PC-9 (cell line): ENCODE data around the gene OR2M2.

Experiments
- EZH2 ChIP-seq: fragments of 200-600 bp; sonication (generic); IDR thresholded peaks from 2 replicates; pipeline ENCODE4 v1.8.0; 2017; ENCODE audit warnings: antibody characterized with exemption, low read depth
- TF ChIP-seq, protein P1 (sequence below): fragments of 200-600 bp; sonication (generic); conservative IDR thresholded peaks from 2 replicates; pipeline ENCODE4 v1.6.1; 2017; ENCODE audit warnings: mixed run types, antibody characterized with exemption, mild to moderate bottlenecking, moderate library complexity

GRCh38 chr1:248136811-248137210, 37.8 kb upstream of the OR2M2 start:
- TF ChIP-seq, protein P1, sequence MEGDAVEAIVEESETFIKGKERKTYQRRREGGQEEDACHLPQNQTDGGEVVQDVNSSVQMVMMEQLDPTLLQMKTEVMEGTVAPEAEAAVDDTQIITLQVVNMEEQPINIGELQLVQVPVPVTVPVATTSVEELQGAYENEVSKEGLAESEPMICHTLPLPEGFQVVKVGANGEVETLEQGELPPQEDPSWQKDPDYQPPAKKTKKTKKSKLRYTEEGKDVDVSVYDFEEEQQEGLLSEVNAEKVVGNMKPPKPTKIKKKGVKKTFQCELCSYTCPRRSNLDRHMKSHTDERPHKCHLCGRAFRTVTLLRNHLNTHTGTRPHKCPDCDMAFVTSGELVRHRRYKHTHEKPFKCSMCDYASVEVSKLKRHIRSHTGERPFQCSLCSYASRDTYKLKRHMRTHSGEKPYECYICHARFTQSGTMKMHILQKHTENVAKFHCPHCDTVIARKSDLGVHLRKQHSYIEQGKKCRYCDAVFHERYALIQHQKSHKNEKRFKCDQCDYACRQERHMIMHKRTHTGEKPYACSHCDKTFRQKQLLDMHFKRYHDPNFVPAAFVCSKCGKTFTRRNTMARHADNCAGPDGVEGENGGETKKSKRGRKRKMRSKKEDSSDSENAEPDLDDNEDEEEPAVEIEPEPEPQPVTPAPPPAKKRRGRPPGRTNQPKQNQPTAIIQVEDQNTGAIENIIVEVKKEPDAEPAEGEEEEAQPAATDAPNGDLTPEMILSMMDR: no peak
- TF ChIP-seq EZH2: no peak
